ENCODE data around the gene LRP1. TPM values are rescaled to one million over a fixed set of nuclear protein-coding genes. Genes with fewer than 3 reads are reported as not detected.

The LRP1 gene
- total RNA-seq, 2 donors from 2014 or later, result 663 to 755 TPM

- no peaks in the 10 kb centered on the region for H3K9me3 ChIP-seq
- H3K36me3 ChIP-seq, result peaks cover 78% of the 10 kb centered on the region
- H3K27ac ChIP-seq, result peak overlapping the region in 1 of 2 donors; percentile 14
- H3K4me1 ChIP-seq (ENCODE audit: control insufficient read depth in 1 of 2, low read depth in 2 of 2), result peaks cover 0 to 21% of the 10 kb centered on the region in 2 donors
- no peaks in the 10 kb centered on the region for H3K27me3 ChIP-seq (replicated peaks; ENCODE audit: insufficient read depth)
- H3K4me3 ChIP-seq, result no peak overlapping the region
- no peak for DNase-seq (ENCODE audit: low spot score)
- ATAC-seq (ENCODE audit: insufficient number of reproducible peaks, low FRiP score, low read depth), result no peak
- no peak for TF ChIP-seq CTCF (IDR thresholded peaks at IDR 0.05)
These were observed 41.7 kb downstream of the LRP1 start for GRCh38 chr12:57169969-57170368.

- TF ChIP-seq CTCF (IDR thresholded peaks at IDR 0.05), result no peak
- Histone ChIP-seq H3K4me1 (ENCODE audit: control insufficient read depth in 1 of 2, low read depth in 2 of 2) (peaks cover 0 to 26% of the 10 kb centered on the region in 2 donors), H3K36me3 (peaks cover 79% of the 10 kb centered on the region), H3K9me3 (no peaks in the 10 kb centered on the region), H3K27me3 (replicated peaks; ENCODE audit: insufficient read depth) (no peaks in the 10 kb centered on the region), H3K4me3 (no peak overlapping the region), H3K27ac (peak overlapping the region in 1 of 2 donors; percentile 14)
- DNase-seq (ENCODE audit: low spot score), result no peak
- no peak for ATAC-seq (ENCODE audit: insufficient number of reproducible peaks, low FRiP score, low read depth)
These were observed 42.1 kb downstream of the LRP1 start for GRCh38 chr12:57170408-57170807.

GRCh38 chr12:57170927-57171326 is 42.6 kb downstream of the LRP1 start:
- H3K4me3 ChIP-seq, result no peak overlapping the region
- H3K9me3 ChIP-seq, result no peaks in the 10 kb centered on the region
- TF ChIP-seq CTCF (IDR thresholded peaks at IDR 0.05), result no peak
- H3K36me3 ChIP-seq, result peaks cover 77% of the 10 kb centered on the region
- DNase-seq (ENCODE audit: low spot score), result no peak
- H3K27me3 ChIP-seq (replicated peaks; ENCODE audit: insufficient read depth), result no peaks in the 10 kb centered on the region
- ATAC-seq (ENCODE audit: insufficient number of reproducible peaks, low FRiP score, low read depth), result no peak
- peak overlapping the region in 1 of 2 donors; percentile 38 for H3K27ac ChIP-seq
- H3K4me1 ChIP-seq (ENCODE audit: control insufficient read depth in 1 of 2, low read depth in 2 of 2), result peaks cover 0 to 29% of the 10 kb centered on the region in 2 donors

DNA sequence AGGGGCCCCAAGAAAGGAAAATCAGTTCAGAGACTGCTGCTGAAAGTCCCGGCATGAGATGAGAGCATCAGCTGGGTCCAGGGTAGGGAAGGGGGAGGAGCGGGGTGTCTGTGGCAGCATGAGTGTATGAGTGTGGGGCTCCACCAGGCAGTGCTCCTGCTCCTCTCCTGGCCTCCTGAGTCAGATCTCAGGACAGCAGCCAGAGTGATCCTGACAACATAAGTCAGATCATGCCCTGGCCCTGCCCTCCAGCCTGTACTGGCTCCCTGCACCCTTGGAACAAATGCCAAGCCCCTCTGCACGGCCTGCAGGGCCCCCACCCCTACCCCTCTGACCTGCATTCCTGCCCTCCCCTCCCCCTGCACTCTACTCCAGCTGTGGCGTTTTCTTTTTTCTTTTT is 43.4 kb downstream of the LRP1 start:
- ATAC-seq (ENCODE audit: insufficient number of reproducible peaks, low FRiP score, low read depth), result no peak
- Histone ChIP-seq H3K36me3 (peaks cover 77% of the 10 kb centered on the region), H3K27ac (peak overlapping the region in 1 of 2 donors; percentile 38)

GRCh38 chr12:57173089-57173488 is 44.8 kb downstream of the LRP1 start:
- Histone ChIP-seq H3K4me1 (ENCODE audit: control insufficient read depth in 1 of 2, low read depth in 2 of 2) (peaks cover 0 to 29% of the 10 kb centered on the region in 2 donors), H3K27ac (peak overlapping the region in 1 of 2 donors; percentile 13), H3K9me3 (no peaks in the 10 kb centered on the region), H3K4me3 (no peak overlapping the region), H3K27me3 (replicated peaks; ENCODE audit: insufficient read depth) (no peaks in the 10 kb centered on the region), H3K36me3 (peaks cover 77% of the 10 kb centered on the region)
- peak; percentile 54 for TF ChIP-seq CTCF (IDR thresholded peaks at IDR 0.05)
- DNase-seq (ENCODE audit: low spot score) (no peak), ATAC-seq (ENCODE audit: insufficient number of reproducible peaks, low FRiP score, low read depth) (no peak)

More for the DNA sequence above, 43.4 kb downstream of the LRP1 start:
- no peak for DNase-seq (ENCODE audit: low spot score)
- TF ChIP-seq CTCF (IDR thresholded peaks at IDR 0.05), result no peak
- no peaks in the 10 kb centered on the region for H3K9me3 ChIP-seq
- H3K4me3 ChIP-seq, result no peak overlapping the region
- H3K4me1 ChIP-seq (ENCODE audit: control insufficient read depth in 1 of 2, low read depth in 2 of 2), result peaks cover 0 to 29% of the 10 kb centered on the region in 2 donors
- no peaks in the 10 kb centered on the region for H3K27me3 ChIP-seq (replicated peaks; ENCODE audit: insufficient read depth)
